GM12891 (cell line): ENCODE results near the gene NEB.

ENCODE experiments used
- POLR2A ChIP-seq: IDR thresholded peaks from 2 replicates; pipeline ENCODE4 v1.6.1; 2011; ENCODE audit warnings: low read depth, low read length, control low read depth
- POLR2AphosphoS5 ChIP-seq: IDR thresholded peaks from 2 replicates; pipeline ENCODE4 v1.6.1; 2011; ENCODE audit warnings: low read depth, low read length, control low read depth
- TAF1 ChIP-seq: IDR thresholded peaks from 2 replicates; pipeline ENCODE4 v1.6.1; 2011; ENCODE audit warnings: low read depth, low read length, control low read depth

DNA sequence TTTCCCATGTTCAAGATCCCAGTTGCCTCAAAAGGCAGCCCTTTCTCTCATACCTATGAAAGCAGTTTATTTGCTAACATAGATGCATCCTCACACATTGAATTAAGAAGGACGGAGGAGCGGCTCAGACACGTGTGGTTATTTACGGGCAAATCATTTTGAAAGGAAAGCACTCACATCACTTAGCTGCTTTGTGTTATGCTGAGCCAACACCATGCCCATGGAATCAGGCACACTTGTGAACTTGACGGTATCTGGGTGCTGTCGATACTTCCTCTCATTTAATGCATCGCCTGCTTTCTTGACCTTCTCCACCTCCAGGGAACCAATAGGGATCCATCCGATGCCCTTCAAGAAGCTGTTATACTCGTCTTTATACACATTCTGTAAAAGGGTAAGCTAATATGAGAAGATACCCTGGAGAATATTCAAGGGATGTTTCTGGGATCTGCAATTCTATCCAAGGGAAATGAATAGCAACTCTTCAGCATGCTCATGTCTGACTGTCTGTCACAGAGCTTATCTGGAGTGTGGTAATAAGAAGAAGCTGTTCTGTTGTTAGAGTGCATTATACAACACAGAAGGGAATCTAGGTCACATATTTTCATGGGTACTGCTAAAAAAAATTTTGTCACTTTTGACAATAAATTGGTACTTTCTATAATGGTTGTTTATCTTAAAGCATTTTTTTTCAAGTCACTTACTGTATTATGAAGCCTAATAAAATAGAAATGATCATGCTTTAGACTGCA lies 63.3 kb downstream of the NEB start:
- TF ChIP-seq POLR2AphosphoS5 (no peak), POLR2A (no peak), TAF1 (no peak)
